ENCODE results near the gene CADM2. TPM values are rescaled to one million over a fixed set of nuclear protein-coding genes. Genes with fewer than 3 reads are reported as not detected.

Gene CADM2
- total and polyA plus RNA-seq, 2 donors from 2014 or later = 0.06 to 0.25 TPM

DNA sequence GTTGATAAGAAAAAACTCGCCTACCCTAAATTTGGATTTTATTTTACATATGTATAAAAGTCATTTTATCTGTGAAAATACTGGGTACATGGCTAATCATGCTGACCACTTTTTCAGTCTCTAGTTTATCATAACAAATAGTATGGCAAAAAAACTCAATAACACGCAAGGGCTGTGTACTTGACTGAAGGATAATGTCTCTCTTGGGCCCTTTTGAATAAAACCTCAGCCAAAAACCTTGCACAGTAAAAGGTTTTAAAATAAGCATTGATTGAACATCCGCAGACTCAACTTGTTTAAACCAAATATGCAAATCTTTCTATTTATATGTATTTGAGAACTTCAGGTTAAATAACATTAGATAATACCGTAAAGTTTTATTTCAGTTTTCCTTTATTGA is 285.3 kb downstream of the CADM2 start:
- Histone ChIP-seq H3K9me3 (ENCODE audit: control insufficient read depth in 2 of 3, insufficient read depth in 1 of 3, low read length in 3 of 3) (no peaks in the 10 kb centered on the region), H3K27me3 (ENCODE audit: control insufficient read depth, insufficient read depth, low read length) (no peaks in the 10 kb centered on the region), H3K4me3 (ENCODE audit: low read length in 3 of 3) (no peak overlapping the region), H3K36me3 (ENCODE audit: control insufficient read depth in 2 of 3, insufficient read depth in 3 of 3, low read length in 3 of 3) (no peaks in the 10 kb centered on the region), H3K4me1 (ENCODE audit: control insufficient read depth in 2 of 3, insufficient read depth in 2 of 3, low read depth in 1 of 3, low read length in 3 of 3) (no peaks in the 10 kb centered on the region), H3K27ac (ENCODE audit: low read depth in 2 of 2, low read length in 2 of 2) (no peak overlapping the region), H3K9ac (ENCODE audit: low read length in 3 of 3) (no peak overlapping the region)
- FAIRE-seq (no peak), DNase-seq (no peak)
- intact Hi-C loops (cut with DNase I) = no loop called here
- TF ChIP-seq, protein P1, sequence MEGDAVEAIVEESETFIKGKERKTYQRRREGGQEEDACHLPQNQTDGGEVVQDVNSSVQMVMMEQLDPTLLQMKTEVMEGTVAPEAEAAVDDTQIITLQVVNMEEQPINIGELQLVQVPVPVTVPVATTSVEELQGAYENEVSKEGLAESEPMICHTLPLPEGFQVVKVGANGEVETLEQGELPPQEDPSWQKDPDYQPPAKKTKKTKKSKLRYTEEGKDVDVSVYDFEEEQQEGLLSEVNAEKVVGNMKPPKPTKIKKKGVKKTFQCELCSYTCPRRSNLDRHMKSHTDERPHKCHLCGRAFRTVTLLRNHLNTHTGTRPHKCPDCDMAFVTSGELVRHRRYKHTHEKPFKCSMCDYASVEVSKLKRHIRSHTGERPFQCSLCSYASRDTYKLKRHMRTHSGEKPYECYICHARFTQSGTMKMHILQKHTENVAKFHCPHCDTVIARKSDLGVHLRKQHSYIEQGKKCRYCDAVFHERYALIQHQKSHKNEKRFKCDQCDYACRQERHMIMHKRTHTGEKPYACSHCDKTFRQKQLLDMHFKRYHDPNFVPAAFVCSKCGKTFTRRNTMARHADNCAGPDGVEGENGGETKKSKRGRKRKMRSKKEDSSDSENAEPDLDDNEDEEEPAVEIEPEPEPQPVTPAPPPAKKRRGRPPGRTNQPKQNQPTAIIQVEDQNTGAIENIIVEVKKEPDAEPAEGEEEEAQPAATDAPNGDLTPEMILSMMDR (IDR thresholded peaks at IDR 0.05; ENCODE audit: borderline replicate concordance, extremely low read depth, insufficient read depth) = no peak

DNA sequence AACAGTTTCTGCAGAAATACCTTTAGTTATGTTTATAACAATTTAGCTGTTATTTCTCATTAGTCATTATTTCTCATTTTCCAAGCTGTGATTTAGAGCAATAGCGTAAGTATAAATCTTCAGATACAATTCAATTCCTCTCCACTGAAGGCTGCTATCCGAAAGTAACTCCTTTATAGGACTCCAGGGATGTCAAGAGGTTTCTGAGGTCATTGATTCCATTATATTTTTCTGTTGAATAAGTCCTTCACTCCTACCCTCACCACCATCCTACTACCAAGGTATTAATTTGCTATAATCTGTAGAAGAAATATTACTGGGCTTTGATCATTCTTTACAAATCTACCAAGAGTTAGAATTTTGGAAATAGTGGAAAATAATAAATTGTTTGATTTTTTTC is 285.7 kb downstream of the CADM2 start:
- FAIRE-seq (no peak), DNase-seq (no peak)
- intact Hi-C loops (cut with DNase I) = no loop called here
- no peaks in the 10 kb centered on the region for H3K9me3 ChIP-seq (ENCODE audit: control insufficient read depth in 2 of 3, insufficient read depth in 1 of 3, low read length in 3 of 3)
- H3K9ac ChIP-seq (ENCODE audit: low read length in 3 of 3) = no peak overlapping the region
- no peaks in the 10 kb centered on the region for H3K4me1 ChIP-seq (ENCODE audit: control insufficient read depth in 2 of 3, insufficient read depth in 2 of 3, low read depth in 1 of 3, low read length in 3 of 3)
- no peak overlapping the region for H3K27ac ChIP-seq (ENCODE audit: low read depth in 2 of 2, low read length in 2 of 2)
- TF ChIP-seq, protein P1 (IDR thresholded peaks at IDR 0.05; ENCODE audit: borderline replicate concordance, extremely low read depth, insufficient read depth) = no peak
- no peak overlapping the region for H3K4me3 ChIP-seq (ENCODE audit: low read length in 3 of 3)
- H3K36me3 ChIP-seq (ENCODE audit: control insufficient read depth in 2 of 3, insufficient read depth in 3 of 3, low read length in 3 of 3) = no peaks in the 10 kb centered on the region
- H3K27me3 ChIP-seq (ENCODE audit: control insufficient read depth, insufficient read depth, low read length) = no peaks in the 10 kb centered on the region

DNA sequence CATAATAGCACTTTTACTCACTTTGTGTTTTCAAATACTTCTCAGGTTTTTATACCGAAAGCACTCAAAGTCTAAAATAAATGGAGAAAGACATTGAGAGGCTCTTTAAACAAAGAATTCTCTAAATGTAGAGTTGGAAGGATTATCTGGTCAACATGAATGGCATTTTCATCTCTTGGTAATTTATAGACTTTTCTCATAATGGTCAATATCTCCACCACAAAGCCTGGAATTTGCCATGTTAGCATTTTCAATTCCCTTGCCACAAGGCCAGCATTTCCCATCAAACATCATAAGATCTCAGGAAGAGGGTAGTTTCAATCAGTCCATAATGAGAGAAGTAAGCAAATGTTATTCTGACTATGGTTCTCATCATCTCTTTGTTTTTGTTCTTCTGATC is 293.0 kb downstream of the CADM2 start:
- H3K27me3 ChIP-seq (ENCODE audit: control insufficient read depth, insufficient read depth, low read length) = no peaks in the 10 kb centered on the region
- no peaks in the 10 kb centered on the region for H3K4me1 ChIP-seq (ENCODE audit: control insufficient read depth in 2 of 3, insufficient read depth in 2 of 3, low read depth in 1 of 3, low read length in 3 of 3)
- TF ChIP-seq, protein P1 (IDR thresholded peaks at IDR 0.05; ENCODE audit: borderline replicate concordance, extremely low read depth, insufficient read depth) = no peak
- no peaks in the 10 kb centered on the region for H3K36me3 ChIP-seq (ENCODE audit: control insufficient read depth in 2 of 3, insufficient read depth in 3 of 3, low read length in 3 of 3)
- DNase-seq (no peak), FAIRE-seq (no peak)
- no peaks in the 10 kb centered on the region for H3K9me3 ChIP-seq (ENCODE audit: control insufficient read depth in 2 of 3, insufficient read depth in 1 of 3, low read length in 3 of 3)
- H3K4me3 ChIP-seq (ENCODE audit: low read length in 3 of 3) = no peak overlapping the region
- intact Hi-C loops (cut with DNase I) = no loop called here
- H3K27ac ChIP-seq (ENCODE audit: low read depth in 2 of 2, low read length in 2 of 2) = no peak overlapping the region
- no peak overlapping the region for H3K9ac ChIP-seq (ENCODE audit: low read length in 3 of 3)

DNA sequence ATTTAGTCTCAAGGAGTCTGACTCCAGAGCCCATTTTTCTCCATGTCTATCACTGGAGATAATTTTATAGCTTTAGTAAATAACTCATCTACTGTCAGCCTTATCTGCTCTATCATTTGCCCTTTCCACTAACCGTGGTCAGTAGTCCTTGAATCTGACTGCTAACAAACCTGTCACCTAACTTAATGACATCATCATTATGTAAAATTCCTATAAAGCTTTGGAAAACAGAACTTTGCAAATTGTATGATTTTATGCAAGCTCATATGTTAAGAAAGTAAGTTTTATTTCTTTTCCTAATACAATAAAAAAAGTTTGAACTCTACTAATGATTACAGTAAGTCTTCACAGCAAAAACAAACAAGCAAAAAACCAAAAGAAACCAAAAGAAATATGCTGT is 293.9 kb downstream of the CADM2 start:
- FAIRE-seq (no peak), DNase-seq (no peak)
- H3K27ac ChIP-seq (ENCODE audit: low read depth in 2 of 2, low read length in 2 of 2) = no peak overlapping the region
- H3K9me3 ChIP-seq (ENCODE audit: control insufficient read depth in 2 of 3, insufficient read depth in 1 of 3, low read length in 3 of 3) = no peaks in the 10 kb centered on the region
- no peaks in the 10 kb centered on the region for H3K36me3 ChIP-seq (ENCODE audit: control insufficient read depth in 2 of 3, insufficient read depth in 3 of 3, low read length in 3 of 3)
- no peaks in the 10 kb centered on the region for H3K4me1 ChIP-seq (ENCODE audit: control insufficient read depth in 2 of 3, insufficient read depth in 2 of 3, low read depth in 1 of 3, low read length in 3 of 3)
- TF ChIP-seq, protein P1 (IDR thresholded peaks at IDR 0.05; ENCODE audit: borderline replicate concordance, extremely low read depth, insufficient read depth) = no peak
- intact Hi-C loops (cut with DNase I) = no loop called here
- H3K4me3 ChIP-seq (ENCODE audit: low read length in 3 of 3) = no peak overlapping the region
- H3K27me3 ChIP-seq (ENCODE audit: control insufficient read depth, insufficient read depth, low read length) = no peaks in the 10 kb centered on the region
- no peak overlapping the region for H3K9ac ChIP-seq (ENCODE audit: low read length in 3 of 3)

All from kidney (tissue), 14 donors.